ENCODE results near the gene PTPRK. TPM values are rescaled to one million over a fixed set of nuclear protein-coding genes. Genes with fewer than 3 reads are reported as not detected.
A peak's percentile ranks its signal among the peaks of the same experiment; 100 is the strongest.
"Not testable (repeated sequence)": the region's sequence is repeated elsewhere in the genome, so short reads cannot be mapped to it uniquely, and the experiment has no call there.

PTPRK gene
- total and polyA plus RNA-seq, 8 donors: 57.0 to 90.4 (median 78.6) TPM

DNA sequence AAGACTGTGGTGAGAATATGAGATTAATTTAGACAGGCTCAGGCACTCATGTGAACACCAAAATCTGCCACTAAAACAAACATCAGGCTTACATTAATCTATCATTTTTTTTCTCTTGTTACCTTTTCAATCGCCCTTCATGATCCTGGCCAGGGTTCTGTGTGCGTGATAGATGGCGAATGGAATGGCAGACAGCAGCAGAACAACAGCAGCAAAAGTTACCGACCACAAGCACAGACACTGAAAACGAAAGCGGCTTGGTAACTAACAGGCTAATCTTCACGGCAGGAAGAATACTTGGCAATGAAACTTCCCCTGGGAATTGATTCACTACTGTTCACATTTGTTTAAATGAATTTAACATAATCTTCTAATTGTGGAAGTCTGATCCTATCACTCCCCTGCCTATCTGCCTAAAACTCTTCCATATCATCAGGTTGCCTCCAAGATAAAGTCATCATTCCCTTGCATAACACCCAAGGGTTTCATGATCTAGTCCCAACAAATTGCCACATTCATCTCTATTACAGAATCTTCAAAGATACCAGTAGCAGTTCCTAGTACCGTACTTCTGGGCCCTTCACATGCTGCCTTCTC, 28.7 kb downstream of the PTPRK start:
- DNase-seq (no peak), ATAC-seq (peak; percentile 25)
- no peak for TF ChIP-seq CTCF (IDR thresholded peaks at IDR 0.05)
- Histone ChIP-seq H3K9me3 (no peaks in the 10 kb centered on the region), H3K27me3 (no peaks in the 10 kb centered on the region), H3K4me1 (peaks cover 3 to 18% of the 10 kb centered on the region in 2 donors), H3K36me3 (no peaks in the 10 kb centered on the region), H3K27ac (peak overlapping the region; percentile 64 to 70), H3K4me3 (peak overlapping the region; percentile 3 to 21)
- intact Hi-C loops (cut with DNase I): no loop called here

DNA sequence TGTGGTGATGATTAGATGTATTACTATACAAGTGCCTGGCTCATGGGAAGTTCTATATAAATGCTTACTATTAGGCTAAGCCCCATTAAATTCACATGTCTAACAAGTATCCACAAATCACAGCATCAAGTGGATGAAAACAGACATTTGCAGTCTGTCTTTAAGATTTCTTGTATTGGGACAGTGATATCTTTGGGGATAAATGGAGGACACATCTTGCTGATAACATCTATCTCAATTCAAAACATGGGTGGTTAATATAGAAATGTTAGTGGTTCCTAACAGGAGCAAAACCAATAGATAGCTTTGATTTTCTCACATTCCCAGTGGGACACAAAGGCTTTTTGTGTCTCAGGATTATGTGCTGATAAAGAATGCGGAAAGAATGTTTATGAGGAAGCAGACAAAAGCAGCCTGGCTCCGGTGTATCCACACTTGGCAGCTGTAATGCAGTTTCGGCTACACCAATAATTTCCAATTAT, 29.3 kb downstream of the PTPRK start:
- Histone ChIP-seq H3K27ac (peak overlapping the region; percentile 64 to 70), H3K4me1 (peaks cover 3 to 18% of the 10 kb centered on the region in 2 donors), H3K4me3 (peak overlapping the region; percentile 3 to 21), H3K9me3 (no peaks in the 10 kb centered on the region), H3K27me3 (no peaks in the 10 kb centered on the region), H3K36me3 (no peaks in the 10 kb centered on the region)
- intact Hi-C loops (cut with DNase I): no loop called here
- no peak for TF ChIP-seq CTCF (IDR thresholded peaks at IDR 0.05)
- ATAC-seq (no peak), DNase-seq (no peak)

DNA sequence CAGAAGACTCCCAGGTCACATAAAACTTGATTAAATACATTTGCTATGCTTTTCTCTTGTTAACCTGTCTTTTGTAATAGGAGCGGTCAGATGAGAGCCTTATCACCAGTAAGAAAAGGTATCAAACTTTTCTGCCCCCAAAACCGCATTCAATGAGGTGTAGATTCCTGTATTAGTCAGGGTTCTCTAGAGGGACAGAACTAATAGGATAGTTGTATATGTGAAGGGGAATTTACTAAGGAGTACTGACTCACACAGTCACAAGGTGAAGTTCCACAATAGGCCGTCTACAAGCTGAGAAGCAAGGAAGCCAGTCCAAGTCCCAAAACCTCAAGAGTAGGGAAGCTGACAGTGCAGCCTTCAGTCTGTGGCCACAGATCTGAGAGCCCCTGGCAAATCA, 32.7 kb downstream of the PTPRK start:
- no peak for DNase-seq
- no peak for ATAC-seq

GRCh38 chr6:128487055-128487454, 33.3 kb downstream of the PTPRK start:
- no peak for TF ChIP-seq CTCF (IDR thresholded peaks at IDR 0.05)
- ATAC-seq: peak; percentile 28

More for the DNA sequence above, 32.7 kb downstream of the PTPRK start:
- H3K36me3 ChIP-seq: no peaks in the 10 kb centered on the region
- intact Hi-C loops (cut with DNase I): no loop called here
- no peaks in the 10 kb centered on the region for H3K9me3 ChIP-seq
- no peak overlapping the region for H3K4me3 ChIP-seq
- no peak overlapping the region for H3K27ac ChIP-seq
- no peak for TF ChIP-seq CTCF (IDR thresholded peaks at IDR 0.05)
- H3K4me1 ChIP-seq: peaks cover 7 to 13% of the 10 kb centered on the region in 2 donors
- no peaks in the 10 kb centered on the region for H3K27me3 ChIP-seq

GRCh38 chr6:128486580-128486979, 33.8 kb downstream of the PTPRK start:
- ATAC-seq; intact Hi-C loops (cut with DNase I); H3K27me3 ChIP-seq; H3K4me1 ChIP-seq; H3K27ac ChIP-seq; H3K36me3 ChIP-seq; H3K9me3 ChIP-seq; H3K4me3 ChIP-seq; DNase-seq: not testable (repeated sequence)

More at GRCh38 chr6:128487055-128487454, 33.3 kb downstream of the PTPRK start:
- Histone ChIP-seq H3K27me3 (no peaks in the 10 kb centered on the region), H3K9me3 (no peaks in the 10 kb centered on the region), H3K27ac (no peak overlapping the region), H3K4me1 (peaks cover 7 to 9% of the 10 kb centered on the region in 2 donors), H3K4me3 (no peak overlapping the region), H3K36me3 (no peaks in the 10 kb centered on the region)
- no peak for DNase-seq
- intact Hi-C loops (cut with DNase I): no loop called here

All from left lung (tissue), 10 donors.